SK-N-MC (cell line): ENCODE results near the gene SLAMF8.

Experiments
- DNase-seq: peaks from one replicate; pipeline ENCODE4 v3.0.0-alpha.2; 2011; ENCODE audit warnings: low read depth, low spot score
- H3K27ac ChIP-seq: fragments of 200-600 bp; sonication (generic); 2 replicates; pipeline ENCODE4 v1.5.1; 2016; ENCODE audit warnings: mixed run types
- H3K36me3 ChIP-seq: fragments of 200-600 bp; sonication (generic); 2 replicates; pipeline ENCODE4 v1.6.1; 2017; ENCODE audit warnings: antibody characterized with exemption, low read length, mixed read lengths; ENCODE audit not compliant: insufficient read depth
- H3K4me3 ChIP-seq: fragments of 200-600 bp; sonication (generic); 2 replicates; pipeline ENCODE4 v1.5.1; 2016
- H3K9ac ChIP-seq: fragments of 200-600 bp; sonication (generic); 2 replicates; pipeline ENCODE4 v1.8.0; 2017; ENCODE audit warnings: mixed run types, mixed read lengths; ENCODE audit not compliant: insufficient read length
- H3K9me3 ChIP-seq: fragments of 200-600 bp; sonication (generic); 2 replicates; pipeline ENCODE4 v1.6.1; 2017; ENCODE audit warnings: low read depth, mild to moderate bottlenecking, antibody characterized with exemption, low read length, moderate library complexity, mixed read lengths
- EZH2 ChIP-seq: fragments of 200-600 bp; sonication (generic); IDR thresholded peaks from one replicate; pipeline ENCODE4 v1.6.1; 2017; ENCODE audit warnings: antibody characterized with exemption
- FOXP2 ChIP-seq: optimal IDR thresholded peaks from 2 replicates; pipeline ENCODE3; 2011; ENCODE audit warnings: mild to moderate bottlenecking, moderate library complexity; ENCODE audit not compliant: insufficient read depth; ENCODE audit errors: extremely low read length, control extremely low read depth
- POLR2AphosphoS5 ChIP-seq: IDR thresholded peaks from 2 replicates; pipeline ENCODE4 v1.6.1; 2012; ENCODE audit warnings: mild to moderate bottlenecking, low read depth, low read length, borderline replicate concordance

Gene SLAMF8

DNA sequence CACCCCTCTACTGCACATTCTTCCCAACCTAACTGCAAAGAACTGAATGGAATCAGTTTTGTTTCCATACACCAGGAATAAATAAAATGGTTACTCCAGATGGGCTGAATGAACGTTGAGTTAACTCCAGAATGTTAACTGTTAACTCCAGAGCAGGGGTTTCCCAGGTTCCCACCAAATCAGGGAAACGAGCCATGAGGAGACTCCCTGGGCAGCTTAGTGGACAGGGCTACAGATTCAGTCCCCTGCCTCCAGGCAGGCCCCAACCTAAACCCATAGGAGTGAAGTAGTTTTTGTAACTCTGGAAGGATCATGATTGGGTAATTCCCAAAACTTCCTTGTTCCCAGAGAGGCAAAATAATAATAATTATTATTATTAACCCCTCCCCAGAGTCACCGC lies 21.7 kb downstream of the SLAMF8 start:
- no peak overlapping the region for H3K27ac ChIP-seq

DNA sequence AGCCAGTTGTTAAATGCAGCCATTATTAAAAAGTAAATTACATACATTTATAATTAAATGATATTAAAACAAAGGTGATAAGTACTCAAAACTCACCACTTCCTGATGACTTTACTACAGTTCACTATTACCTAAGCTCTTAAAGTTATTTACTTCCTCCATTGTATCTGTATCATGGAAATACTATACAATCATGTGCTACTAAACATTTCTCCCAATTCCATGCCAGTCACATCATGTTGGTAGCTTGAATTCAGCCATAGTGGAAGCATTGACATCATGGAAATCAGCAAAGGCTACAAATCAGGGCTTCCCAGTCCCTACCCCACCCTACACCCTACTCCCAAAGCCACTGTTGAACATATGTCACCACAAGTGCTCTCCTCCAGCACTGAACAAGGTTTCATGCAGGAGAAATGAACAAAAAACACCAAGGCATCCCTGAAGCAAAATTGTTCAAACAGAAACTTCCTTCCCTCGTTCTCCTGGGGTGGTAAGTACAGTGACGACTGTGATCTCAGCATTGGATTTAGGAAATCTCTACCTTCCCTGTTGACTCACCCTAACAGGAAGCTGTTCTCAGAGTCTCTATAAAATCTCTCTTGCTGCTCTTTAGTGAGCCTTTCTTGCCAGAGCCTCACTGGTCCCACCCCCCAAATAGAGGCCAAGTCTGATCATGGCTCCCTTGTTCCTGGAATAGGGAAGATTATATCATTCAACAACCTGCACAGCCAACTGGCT lies 23.1 kb downstream of the SLAMF8 start:
- Histone ChIP-seq H3K9me3 (no peaks in the 10 kb centered on the region), H3K27ac (no peak overlapping the region), H3K4me3 (no peak overlapping the region), H3K36me3 (no peaks in the 10 kb centered on the region), H3K9ac (no peak overlapping the region)
- no peak for DNase-seq
- no peak for TF ChIP-seq POLR2AphosphoS5
- no peak for TF ChIP-seq FOXP2
- no peak for TF ChIP-seq EZH2

More for the DNA sequence above, 21.7 kb downstream of the SLAMF8 start:
- Histone ChIP-seq H3K4me3 (no peak overlapping the region), H3K36me3 (no peaks in the 10 kb centered on the region), H3K9me3 (no peaks in the 10 kb centered on the region), H3K9ac (no peak overlapping the region)
- TF ChIP-seq FOXP2 (no peak), EZH2 (no peak), POLR2AphosphoS5 (no peak)
- no peak for DNase-seq

DNA sequence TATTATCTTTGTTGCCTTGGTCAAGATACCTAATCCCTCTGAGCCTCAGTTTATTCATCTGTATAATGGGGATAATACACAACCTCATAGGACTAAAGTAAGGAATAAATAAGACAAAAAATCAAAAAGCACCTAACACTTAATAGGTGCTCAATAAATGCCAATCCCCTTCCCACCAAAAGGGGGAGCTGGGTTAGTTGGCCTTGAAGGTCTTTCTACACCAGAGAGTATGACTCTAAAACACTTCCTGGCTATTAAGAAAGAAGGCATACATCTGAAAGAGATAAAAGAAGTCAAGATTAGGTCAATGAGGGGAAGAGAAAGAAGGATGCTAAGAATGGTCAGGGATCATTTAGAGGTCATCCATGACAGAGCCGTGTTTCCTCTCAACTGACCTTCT lies 24.7 kb downstream of the SLAMF8 start:
- TF ChIP-seq EZH2 (no peak), POLR2AphosphoS5 (no peak), FOXP2 (no peak)
- no peak overlapping the region for H3K27ac ChIP-seq
- no peaks in the 10 kb centered on the region for H3K36me3 ChIP-seq
- no peak for DNase-seq
- no peak overlapping the region for H3K4me3 ChIP-seq
- H3K9ac ChIP-seq, result no peak overlapping the region
- no peaks in the 10 kb centered on the region for H3K9me3 ChIP-seq

DNA sequence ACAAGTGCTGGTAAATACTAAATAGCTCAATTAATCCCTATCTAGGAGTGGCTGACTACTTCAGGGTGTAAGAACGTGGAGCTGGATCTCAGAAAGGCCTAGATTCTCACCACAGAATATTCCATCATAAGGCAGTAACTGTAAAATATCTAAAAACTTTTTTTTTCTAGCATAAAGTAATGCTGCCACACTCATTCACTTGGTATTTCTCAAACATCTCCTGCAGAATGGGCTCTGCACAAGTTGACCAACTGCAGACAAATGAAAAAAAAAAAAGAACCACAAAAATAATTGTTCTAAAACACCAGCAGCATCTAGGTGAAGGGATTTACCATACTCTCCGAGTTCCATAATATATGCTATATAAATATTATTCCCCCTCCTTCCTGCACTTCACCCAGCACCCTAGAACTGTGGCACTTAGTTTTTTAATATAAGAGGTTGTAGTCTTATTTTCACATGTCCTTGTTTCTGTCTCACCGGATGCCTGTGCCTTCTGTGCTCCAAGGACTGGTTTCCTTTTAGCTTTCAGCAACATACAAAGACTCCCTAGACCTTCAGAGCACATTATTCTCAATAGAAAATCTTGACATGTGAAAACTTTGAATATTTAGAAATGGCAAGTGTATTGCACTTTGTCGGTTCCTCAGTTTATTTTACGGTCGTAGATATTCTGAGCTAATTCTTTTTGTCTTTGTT lies 26.9 kb downstream of the SLAMF8 start:
- no peak overlapping the region for H3K27ac ChIP-seq
- H3K4me3 ChIP-seq, result 0 out of 2 replicates have a peak overlapping the region, but pooled peaks have one; percentile 59
- H3K9me3 ChIP-seq, result no peaks in the 10 kb centered on the region
- TF ChIP-seq EZH2 (no peak), FOXP2 (no peak), POLR2AphosphoS5 (no peak)
- no peak overlapping the region for H3K9ac ChIP-seq
- DNase-seq, result no peak
- H3K36me3 ChIP-seq, result no peaks in the 10 kb centered on the region

DNA sequence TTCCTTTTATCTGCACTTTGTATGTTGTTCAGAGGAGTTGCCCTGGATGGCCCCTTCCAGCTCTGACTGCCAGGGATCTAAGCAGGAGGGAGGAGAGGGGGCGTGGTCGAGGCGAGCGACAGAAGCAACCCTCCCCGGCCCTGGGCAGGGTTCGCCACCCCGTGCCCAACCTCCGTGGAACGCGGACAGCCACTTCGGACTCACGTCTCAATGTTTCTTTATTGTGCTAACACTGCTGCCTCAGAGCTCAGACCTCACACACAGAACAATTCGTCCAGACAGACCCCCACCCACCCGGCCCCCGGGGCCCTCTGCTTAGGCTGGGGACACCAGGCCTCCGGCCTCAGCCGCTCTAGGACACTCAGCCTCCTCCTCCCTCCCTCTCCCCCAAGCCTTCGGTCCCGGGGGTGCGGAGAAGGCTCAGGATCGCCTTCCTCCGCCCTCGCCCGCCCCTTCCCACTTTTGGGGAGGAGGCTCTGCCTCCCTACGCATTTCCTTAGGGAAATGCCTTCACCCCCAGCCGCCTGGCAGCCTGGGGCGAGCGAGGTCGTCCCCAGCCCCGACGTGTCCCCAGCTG lies 27.5 kb downstream of the SLAMF8 start:
- no peak for TF ChIP-seq POLR2AphosphoS5
- DNase-seq, result no peak
- H3K27ac ChIP-seq, result no peak overlapping the region
- no peak overlapping the region for H3K9ac ChIP-seq
- no peaks in the 10 kb centered on the region for H3K36me3 ChIP-seq
- no peaks in the 10 kb centered on the region for H3K9me3 ChIP-seq
- H3K4me3 ChIP-seq, result peak overlapping the region; percentile 59

DNA sequence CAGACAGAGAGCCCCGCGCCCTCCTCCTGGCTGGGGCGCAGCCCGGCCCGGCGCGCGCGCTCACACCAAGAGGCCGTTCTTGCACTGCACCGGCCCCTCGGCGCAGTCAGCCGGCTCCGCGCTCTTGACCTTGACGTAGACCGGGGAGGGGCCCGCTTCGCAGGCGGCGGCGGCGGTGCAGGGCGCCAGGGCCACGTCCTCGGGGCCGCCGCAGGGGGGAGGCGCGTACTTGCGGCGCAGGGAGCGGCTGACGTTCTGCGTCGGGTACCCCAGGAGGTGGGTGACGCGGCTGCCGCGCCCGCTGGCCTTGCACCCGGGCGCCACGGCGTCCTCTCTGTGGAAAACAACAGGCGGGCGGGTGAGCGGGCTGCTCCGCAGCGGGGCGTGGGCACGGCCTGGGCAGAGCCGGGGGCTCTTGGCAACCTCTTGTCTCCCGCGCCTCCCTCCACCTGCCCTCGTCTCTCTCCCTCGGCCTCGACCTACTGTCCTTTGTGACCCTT lies 28.1 kb downstream of the SLAMF8 start:
- no peak for DNase-seq
- TF ChIP-seq POLR2AphosphoS5, result no peak
- no peak for TF ChIP-seq EZH2
- TF ChIP-seq FOXP2, result no peak
- Histone ChIP-seq H3K9ac (no peak overlapping the region), H3K4me3 (peak overlapping the region; percentile 59), H3K36me3 (no peaks in the 10 kb centered on the region), H3K27ac (no peak overlapping the region), H3K9me3 (no peaks in the 10 kb centered on the region)

DNA sequence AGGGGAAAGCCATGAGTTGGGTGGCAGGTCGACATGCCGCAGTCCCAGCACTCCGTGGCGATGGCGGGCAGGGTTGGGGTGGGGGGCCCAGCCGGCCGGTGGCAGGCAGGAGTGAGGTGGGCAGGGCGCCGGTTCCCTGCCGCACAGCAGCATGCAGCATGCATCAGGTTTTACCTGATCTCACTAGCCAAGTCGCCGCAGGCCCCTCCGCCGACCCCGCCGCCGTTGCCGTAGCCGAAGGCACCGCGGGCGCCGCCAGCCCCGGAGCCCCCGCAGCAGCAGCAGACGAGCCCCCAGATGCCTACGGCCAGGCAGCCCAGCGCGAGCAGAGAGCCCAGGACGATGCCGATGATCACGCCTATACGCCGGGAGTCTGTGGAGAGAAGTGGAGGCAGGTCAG lies 29.0 kb downstream of the SLAMF8 start:
- Histone ChIP-seq H3K9ac (no peak overlapping the region), H3K9me3 (no peaks in the 10 kb centered on the region), H3K4me3 (no peak overlapping the region), H3K27ac (no peak overlapping the region), H3K36me3 (no peaks in the 10 kb centered on the region)
- TF ChIP-seq POLR2AphosphoS5, result no peak
- TF ChIP-seq EZH2, result no peak
- TF ChIP-seq FOXP2, result no peak
- DNase-seq, result no peak

DNA sequence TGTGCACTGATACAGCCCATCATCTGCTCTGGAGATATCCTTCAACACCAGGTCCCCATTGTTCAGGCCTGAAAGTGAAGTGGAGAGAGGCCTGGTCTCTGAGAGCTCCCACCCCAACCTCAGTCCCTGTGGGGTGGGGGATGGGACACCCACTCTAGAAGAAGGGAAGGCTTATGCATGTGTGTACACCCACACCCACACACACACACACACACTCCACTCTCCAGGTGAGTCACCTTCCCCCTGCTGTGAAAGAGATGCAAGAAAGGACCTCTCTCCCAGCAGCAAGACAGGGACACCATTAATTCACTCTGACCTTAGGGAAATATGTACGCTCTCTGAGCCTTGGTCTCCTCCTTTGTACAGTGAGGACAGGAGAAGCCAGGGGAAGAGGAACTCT lies 29.9 kb downstream of the SLAMF8 start:
- no peak overlapping the region for H3K27ac ChIP-seq
- TF ChIP-seq FOXP2, result no peak
- no peak for TF ChIP-seq EZH2
- TF ChIP-seq POLR2AphosphoS5, result no peak
- no peak overlapping the region for H3K4me3 ChIP-seq
- H3K9me3 ChIP-seq, result no peaks in the 10 kb centered on the region
- DNase-seq, result no peak
- no peaks in the 10 kb centered on the region for H3K36me3 ChIP-seq
- no peak overlapping the region for H3K9ac ChIP-seq
